Brain pericyte (primary cell): ENCODE data around the gene ONECUT3.

Experiments
- DNase-seq: peaks from one replicate; pipeline ENCODE4 v3.0.0-alpha.2; 2012; ENCODE audit warnings: low read depth, low spot score

Gene ONECUT3

DNA sequence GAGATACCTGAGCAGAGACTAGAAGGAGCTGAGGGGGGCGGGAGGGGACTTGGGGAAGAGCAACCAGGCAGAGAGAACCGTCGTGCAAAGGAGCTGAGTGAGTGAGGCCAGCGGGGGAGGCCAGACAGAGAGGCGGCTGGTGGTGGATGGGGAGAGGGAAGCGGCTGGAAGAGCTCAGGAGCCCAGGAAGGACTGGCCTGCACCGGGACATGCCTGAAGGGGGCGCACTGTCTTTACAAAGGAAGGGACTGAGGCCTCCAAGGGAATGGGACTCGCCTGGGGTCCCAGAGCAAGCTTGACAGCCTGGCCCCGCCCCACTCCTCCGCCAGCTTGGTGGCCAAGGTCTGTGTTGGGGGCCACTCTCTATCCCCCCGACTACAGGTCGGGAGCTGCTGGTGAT, 14.9 kb downstream of the ONECUT3 start:
- DNase-seq, result no peak

DNA sequence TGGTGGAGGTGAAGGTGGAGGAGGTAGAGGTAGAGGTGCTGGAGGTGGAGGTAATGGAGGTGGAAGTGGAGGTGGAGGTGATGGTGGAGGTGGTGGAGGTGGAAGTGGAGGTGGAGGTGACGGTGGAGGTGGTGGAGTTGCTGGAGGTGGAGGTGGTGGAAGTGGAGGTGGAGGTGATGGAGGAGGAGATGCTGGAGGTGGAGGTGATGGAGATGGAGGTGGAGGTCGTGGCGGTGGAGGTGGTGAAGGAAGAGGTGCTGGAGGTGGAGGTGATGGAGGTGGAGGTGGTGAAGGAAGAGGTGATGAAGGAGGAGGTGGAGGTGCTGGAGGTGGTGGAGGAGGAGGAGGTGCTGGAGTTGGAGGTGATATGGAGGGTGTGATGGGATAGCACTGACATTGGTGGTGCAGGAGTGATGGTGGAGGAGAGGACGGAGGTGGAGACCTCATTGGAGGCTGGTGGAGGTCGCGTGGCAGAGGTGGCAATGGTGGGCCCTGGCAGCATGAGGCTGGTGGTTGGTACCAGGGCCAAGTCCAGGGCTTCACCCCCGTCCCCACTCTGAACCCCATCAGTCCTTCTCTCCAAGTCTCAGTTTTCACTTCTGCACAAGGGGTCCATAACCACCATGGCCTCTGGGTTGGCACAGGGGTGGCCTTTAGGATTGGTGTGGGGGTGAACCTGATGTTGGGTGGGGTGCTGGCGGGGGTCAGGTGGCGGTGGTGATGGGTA, 15.8 kb downstream of the ONECUT3 start:
- no peak for DNase-seq

DNA sequence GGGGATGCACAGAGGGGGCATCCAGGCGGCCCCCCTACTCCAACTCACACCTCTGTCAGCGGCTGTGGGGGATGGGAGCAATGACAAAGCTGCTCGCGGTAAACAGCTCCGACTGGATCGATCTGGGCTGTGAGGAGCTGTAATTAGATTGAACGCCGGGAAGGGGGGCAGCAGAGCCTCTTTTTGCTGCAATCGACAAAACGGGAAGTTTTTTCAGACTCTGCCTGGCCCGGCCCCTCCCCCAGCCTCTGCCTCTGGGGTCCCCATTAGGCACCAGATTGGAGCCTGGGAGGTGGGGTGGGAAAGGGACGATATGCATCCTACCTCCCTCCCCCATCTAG, 16.3 kb downstream of the ONECUT3 start:
- DNase-seq, result no peak

DNA sequence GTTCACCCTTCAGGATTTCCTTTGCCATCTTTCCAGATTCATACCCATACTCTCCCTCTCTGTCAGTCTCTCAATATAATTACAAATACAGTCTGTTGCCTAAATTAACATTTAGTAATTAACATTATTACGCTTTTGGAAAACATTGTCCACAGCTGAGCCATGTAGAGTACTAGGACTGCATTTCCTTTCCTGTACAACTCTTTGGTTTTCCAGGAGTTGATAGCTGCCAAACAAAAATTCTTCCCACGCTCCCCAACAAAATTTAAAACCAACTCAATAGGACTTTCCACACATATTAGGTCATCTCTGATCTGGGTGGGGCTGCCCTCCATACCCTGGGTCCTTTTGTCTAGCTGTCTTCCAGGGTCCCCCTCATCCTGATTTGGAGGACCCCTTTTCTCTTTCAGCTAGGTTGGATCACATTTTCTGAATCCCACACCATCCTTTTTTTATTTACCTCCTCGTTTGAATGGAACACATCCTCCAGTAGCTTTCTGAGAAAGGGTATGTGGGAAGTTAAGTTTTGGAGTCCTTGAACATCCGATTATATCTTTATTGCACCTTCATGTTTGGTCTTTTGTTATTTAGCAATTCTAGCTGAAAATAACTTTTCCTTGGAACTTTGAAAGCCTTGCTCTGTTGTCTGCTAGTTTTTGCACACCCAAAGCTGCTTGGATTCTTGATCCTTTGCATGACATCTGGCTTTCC, 17.7 kb downstream of the ONECUT3 start:
- DNase-seq, result no peak

GRCh38 chr19:1773184-1773583, 19.9 kb downstream of the ONECUT3 start:
- no peak for DNase-seq

DNA sequence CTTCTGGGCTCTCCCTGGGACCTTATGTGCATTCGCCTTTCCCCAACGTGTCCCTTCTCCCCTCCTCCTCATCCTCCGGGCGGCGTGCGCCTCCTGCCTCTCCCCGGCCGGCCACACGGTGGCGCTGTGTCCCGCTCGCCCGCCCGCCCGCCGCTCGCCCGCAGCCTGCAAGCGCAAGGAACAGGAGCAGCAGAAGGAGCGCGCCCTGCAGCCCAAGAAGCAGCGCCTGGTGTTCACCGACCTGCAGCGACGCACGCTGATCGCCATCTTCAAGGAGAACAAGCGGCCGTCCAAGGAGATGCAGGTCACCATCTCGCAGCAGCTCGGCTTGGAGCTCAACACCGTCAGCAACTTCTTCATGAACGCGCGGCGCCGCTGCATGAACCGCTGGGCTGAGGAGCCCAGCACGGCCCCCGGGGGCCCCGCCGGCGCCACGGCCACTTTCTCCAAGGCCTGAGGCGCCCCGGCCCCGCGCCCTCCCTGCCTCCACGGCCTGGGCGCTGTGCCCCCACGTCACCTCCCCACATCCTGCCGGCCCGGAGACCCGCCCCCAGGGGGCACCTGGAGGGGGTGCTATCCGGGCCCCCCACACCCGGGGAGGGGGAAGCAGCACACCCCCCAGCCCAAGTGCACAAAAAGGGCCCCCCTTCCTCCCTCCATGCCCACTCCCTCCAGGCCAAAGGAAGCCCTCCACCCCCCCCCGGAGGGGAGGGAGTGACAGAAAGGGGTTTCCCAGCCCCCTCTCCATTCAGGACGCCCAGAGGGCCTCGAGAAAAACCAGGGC, 21.9 kb downstream of the ONECUT3 start:
- no peak for DNase-seq

- DNase-seq, result no peak
These were observed 22.8 kb downstream of the ONECUT3 start for GRCh38 chr19:1775951-1776605.

DNA sequence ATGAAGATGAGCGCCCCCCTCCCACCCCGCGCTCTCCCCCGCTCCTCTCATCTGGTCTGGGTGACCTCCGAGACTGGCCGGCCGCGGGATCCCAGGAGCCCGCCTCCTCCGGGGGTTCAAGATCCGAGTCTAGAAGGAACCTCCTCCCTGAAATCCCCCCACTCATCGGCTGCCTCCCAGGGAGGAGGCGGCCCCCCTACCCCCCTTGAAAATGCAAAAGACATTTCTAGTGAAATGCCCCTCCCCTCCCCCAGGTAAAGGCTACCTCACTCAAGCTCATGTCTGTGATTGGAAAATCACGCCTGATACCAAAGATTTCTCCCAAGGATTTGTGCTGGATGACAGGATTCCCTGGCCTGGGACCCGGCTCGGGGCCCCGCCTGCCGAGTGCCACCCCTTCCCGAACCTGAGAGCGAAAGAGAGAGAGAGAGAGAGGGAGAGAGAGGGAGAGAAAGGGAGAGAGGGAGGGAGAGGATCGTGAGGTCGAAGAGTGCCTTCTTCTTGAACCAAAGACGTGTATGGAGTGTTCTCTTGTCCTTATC, 23.4 kb downstream of the ONECUT3 start:
- DNase-seq, result no peak

DNA sequence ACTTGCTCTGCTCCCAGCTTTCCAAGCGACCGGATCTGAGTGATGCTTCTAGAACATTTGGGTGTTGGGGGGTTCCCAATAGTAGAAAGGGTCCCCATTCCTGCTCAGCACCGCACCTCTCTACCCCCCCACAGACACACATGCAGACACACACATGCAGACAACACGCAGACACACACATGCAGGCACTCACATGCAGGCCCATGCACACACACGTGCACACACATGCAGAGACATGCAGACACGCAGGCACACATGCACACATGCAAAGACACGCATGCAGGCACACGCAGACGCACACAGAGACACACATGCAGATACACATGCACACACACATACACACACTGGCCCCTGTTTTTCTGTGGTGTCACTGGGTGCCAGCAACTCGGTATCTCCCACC, 23.8 kb downstream of the ONECUT3 start:
- no peak for DNase-seq

DNA sequence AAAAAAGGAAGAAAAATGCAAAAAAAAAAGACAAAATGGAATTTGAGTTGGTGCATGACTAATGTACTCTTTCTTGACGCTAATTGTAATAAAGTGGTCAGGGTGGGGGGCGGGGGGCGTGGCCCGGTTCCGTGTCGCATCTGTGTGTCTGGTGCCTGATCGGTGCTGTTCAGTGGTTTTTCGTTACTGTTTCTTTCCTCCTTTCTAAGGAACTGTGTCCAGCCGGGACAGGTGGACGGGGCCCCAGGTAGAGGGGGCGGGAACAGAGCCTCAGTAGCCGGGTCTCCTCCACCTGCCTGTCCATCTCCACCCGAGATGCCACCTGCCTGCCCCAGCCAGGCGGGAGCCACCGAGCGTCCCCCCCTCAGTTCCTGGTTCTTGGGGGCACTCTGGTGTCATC, 26.3 kb downstream of the ONECUT3 start:
- no peak for DNase-seq

GRCh38 chr19:1780272-1780958, 27.1 kb downstream of the ONECUT3 start:
- DNase-seq, result no peak

- DNase-seq, result no peak
These were observed 29.2 kb downstream of the ONECUT3 start for GRCh38 chr19:1782521-1782920.

DNA sequence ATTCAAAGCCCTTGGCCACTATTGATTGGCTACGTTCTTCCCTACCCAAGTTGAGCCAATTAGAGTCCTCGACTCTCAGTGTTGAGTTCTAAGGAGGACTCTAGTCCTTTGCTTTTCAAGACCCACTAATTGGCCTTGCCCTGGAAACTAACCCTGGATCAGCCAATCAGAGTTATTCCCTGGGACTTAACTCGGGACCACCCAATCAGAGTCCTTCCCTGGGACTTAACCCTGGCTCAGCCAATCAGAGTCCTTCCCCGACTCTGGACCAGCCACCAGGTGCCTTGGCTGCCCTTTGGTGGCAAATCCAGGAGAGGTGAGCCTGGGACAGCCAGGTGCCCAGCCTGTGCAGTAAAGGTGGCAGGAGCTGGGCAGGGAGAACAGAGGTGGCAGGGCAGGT, 30.0 kb downstream of the ONECUT3 start:
- no peak for DNase-seq

DNA sequence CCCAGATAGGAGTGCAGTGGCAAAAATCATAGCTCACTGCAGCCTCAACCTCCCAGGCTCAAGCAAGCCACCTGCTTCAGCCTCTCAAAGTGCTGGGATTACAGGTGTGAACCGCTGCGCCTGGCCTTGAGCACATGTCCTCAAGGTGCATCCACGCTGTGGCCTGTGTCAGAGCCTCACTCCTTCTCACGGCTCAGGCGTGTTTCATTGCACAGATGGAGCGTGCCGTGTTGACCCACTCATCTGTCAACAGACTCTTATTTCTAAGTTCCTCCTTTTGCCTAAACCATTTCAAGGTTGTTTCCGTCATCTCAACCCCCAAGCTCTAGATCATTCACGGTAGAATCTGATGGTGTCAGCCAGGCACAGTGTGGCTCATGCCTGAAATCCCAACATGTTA, 30.6 kb downstream of the ONECUT3 start:
- DNase-seq, result no peak

GRCh38 chr19:1785310-1785709, 32.0 kb downstream of the ONECUT3 start:
- DNase-seq, result no peak

GRCh38 chr19:1786668-1787067, 33.4 kb downstream of the ONECUT3 start:
- no peak for DNase-seq

- no peak for DNase-seq
These were observed 33.8 kb downstream of the ONECUT3 start for GRCh38 chr19:1787116-1787515.

DNA sequence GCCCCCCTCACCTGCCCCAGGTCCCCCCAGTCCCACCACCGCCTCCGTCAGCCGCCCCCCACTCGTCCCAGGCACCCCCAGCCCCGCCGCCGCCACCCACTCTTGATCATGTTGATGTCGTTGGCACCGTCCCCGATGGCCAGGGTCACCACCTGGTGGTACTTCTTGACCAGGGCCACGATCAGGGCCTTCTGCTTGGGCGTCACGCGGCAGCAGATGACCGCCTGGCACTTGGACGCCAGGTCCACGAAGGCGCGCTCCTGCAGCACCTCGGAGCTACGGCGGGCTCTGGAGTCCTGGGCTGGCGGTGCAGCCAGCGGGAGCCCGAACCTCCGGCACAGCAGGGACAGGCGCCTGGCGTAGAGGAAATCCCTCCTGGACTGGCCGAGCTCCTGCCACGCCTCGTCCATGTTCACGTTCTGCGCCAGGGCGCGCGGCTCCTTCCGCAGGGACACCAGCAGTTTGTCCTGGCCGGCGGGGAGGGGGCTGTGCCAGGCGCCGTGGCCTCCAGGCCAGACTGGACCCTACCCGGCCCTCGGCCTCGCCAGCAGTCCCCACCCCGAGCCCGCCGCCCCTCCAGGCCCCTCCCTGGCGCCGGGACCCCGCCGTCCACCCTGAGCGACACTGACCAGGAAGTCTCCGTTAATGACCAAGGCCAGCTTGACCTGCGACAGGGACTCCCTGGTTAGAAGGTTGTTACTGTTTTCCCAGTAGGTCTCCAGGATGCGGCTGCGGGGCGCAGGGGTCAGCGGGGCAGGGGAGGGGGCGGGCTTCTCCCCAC, 36.1 kb downstream of the ONECUT3 start:
- no peak for DNase-seq

DNA sequence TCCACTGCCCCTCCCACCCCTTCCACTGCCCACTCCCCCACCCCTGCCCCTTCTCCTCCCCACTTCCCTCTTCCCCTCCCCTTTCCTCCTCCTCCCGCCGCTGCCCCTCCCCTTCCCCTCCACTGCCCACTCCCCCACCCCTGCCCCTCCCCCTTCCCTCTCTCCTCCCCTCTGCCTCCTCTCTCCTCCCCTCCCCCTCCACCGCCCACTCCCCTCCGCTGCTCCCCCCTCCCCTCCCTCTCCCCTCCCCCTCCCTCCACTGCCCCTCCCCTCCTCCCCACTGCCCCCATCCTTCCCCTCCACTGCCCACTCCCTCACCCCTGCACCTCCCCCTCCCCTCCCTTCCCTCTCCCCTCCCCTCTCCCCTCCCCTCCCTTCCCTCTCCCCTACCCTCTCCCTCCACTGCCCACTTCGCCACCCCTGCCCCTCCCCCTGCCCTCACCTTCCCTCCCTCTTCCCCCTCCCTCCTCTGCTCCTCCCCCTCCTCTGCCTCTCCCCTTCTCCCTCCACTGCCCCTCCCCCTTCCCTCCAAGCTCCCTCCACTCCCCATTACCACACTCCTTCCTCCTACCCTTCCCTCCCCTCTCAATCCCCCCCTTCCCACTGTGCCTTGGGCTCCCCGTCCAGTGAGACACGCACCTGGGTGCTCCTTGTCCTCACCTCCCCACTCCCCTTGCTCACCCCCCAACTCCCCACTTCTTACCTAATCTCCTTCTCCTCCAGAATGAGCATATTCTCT, 36.9 kb downstream of the ONECUT3 start:
- no peak for DNase-seq

DNA sequence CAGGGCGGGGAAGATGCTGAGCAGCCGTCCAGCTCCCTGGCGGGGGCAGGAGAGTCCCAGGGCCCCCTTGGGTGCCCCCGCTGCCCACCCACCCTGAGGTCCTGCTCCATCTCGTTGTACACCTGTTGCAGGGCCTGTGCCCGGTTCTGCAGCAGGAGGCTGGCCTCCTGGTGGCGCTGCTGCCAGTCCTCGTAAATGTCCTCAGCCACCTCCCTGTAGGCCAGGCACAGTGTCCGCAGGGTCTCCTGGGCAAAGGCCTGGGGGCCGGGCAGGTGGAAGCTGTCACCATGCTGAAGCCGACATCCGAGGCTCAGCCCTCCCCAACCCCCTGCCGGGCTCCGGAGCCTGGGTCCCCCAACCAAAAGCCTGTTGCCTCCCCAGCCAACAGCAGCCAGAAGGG, 38.6 kb downstream of the ONECUT3 start:
- DNase-seq, result no peak
